HEK293 (cell line): ENCODE data around the gene AGAP1.

ENCODE experiments used
- CTCF ChIA-PET: fragments of 350-600 bp; formaldehyde crosslinking; extraction: SDS; loops from one replicate; lab custom pipeline; 2021; ENCODE audit warnings: antibody characterized with exemption; lab: Yijun Ruan, JAX
- POLR2A ChIA-PET: fragments of 300-600 bp; formaldehyde crosslinking; extraction: SDS; loops from one replicate; lab custom pipeline; 2020; ENCODE audit warnings: antibody characterized with exemption, inconsistent platforms; lab: Yijun Ruan, JAX
- H3K27ac ChIP-seq: fragments of 200-500 bp; sonication (Bioruptor generic); 2 replicates; pipeline ENCODE4 v1.5.1; 2014; ENCODE audit warnings: low read depth, low read length, control low read depth, inconsistent platforms; ENCODE audit errors: extremely low read depth
- H3K36me3 ChIP-seq, 2 experiments: fragments of 200-500 bp in 1 of 2; sonication (Bioruptor generic) in 1 of 2; 1 replicate in 1 of 2; 2 replicates in 1 of 2; pipeline ENCODE4 v1.5.1; 2014 to 2017; ENCODE audit warnings: inconsistent platforms in 2 of 2, low read length in 2 of 2; ENCODE audit not compliant: control insufficient read depth in 2 of 2, insufficient read depth in 1 of 2
- H3K4me1 ChIP-seq: fragments of 200-500 bp; sonication (Bioruptor generic); 2 replicates; pipeline ENCODE4 v1.5.1; 2014; ENCODE audit warnings: mild to moderate bottlenecking, low read length, inconsistent platforms; ENCODE audit not compliant: control insufficient read depth, insufficient read depth
- H3K4me3 ChIP-seq: 2 replicates; pipeline ENCODE4 v1.5.1; 2011; ENCODE audit warnings: low read depth, mild to moderate bottlenecking, control low read depth, low read length, moderate library complexity
- H3K9me3 ChIP-seq: fragments of 200-500 bp; sonication (Bioruptor generic); 2 replicates; pipeline ENCODE4 v1.5.1; 2014; ENCODE audit warnings: low read depth, low read length, inconsistent platforms; ENCODE audit not compliant: control insufficient read depth, insufficient read depth
- ATF2 ChIP-seq: fragments of 450-650 bp; formaldehyde crosslinking; IDR thresholded peaks from 2 replicates; pipeline ENCODE4 v1.5.1; 2016; ENCODE audit warnings: missing biosample characterization, missing genetic modification characterization, low read depth
- RBAK ChIP-seq: fragments of 450-650 bp; formaldehyde crosslinking; IDR thresholded peaks from 2 replicates; pipeline ENCODE4 v1.5.1; 2016; ENCODE audit warnings: missing biosample characterization, missing genetic modification characterization
- REST ChIP-seq: fragments of 450-650 bp; formaldehyde crosslinking; IDR thresholded peaks from 2 replicates; pipeline ENCODE4 v1.5.1; 2016; ENCODE audit warnings: missing biosample characterization, missing genetic modification characterization
- SCRT2 ChIP-seq: fragments of 450-650 bp; formaldehyde crosslinking; IDR thresholded peaks from 2 replicates; pipeline ENCODE4 v1.5.1; 2016; ENCODE audit warnings: missing biosample characterization, missing genetic modification characterization
- ZBTB48 ChIP-seq: fragments of 450-650 bp; formaldehyde crosslinking; IDR thresholded peaks from 2 replicates; pipeline ENCODE4 v1.5.1; 2016; ENCODE audit warnings: missing biosample characterization, missing genetic modification characterization
- ZBTB8A ChIP-seq: fragments of 450-650 bp; formaldehyde crosslinking; IDR thresholded peaks from 2 replicates; pipeline ENCODE4 v1.5.1; 2016; ENCODE audit warnings: missing biosample characterization, missing genetic modification characterization
- ZFHX2 ChIP-seq: fragments of 450-650 bp; formaldehyde crosslinking; conservative IDR thresholded peaks from 2 replicates; pipeline ENCODE4 v1.5.1; 2016; ENCODE audit warnings: missing biosample characterization, missing genetic modification characterization
- ZIC2 ChIP-seq: fragments of 450-650 bp; formaldehyde crosslinking; IDR thresholded peaks from 2 replicates; pipeline ENCODE4 v1.5.1; 2016; ENCODE audit warnings: missing biosample characterization, missing genetic modification characterization
- ZNF214 ChIP-seq: fragments of 450-650 bp; formaldehyde crosslinking; IDR thresholded peaks from 2 replicates; pipeline ENCODE4 v1.5.1; 2017; ENCODE audit warnings: missing biosample characterization, mild to moderate bottlenecking, missing genetic modification characterization, borderline replicate concordance
- ZNF24 ChIP-seq: fragments of 450-650 bp; formaldehyde crosslinking; IDR thresholded peaks from 2 replicates; pipeline ENCODE4 v1.5.1; 2016; ENCODE audit warnings: missing biosample characterization, missing genetic modification characterization
- ZNF311 ChIP-seq: fragments of 450-650 bp; formaldehyde crosslinking; IDR thresholded peaks from 2 replicates; pipeline ENCODE4 v1.5.1; 2017; ENCODE audit warnings: missing biosample characterization, missing genetic modification characterization, borderline replicate concordance
- ZNF341 ChIP-seq: fragments of 450-650 bp; formaldehyde crosslinking; IDR thresholded peaks from 2 replicates; pipeline ENCODE4; 2016; ENCODE audit warnings: low read depth, missing biosample characterization, missing genetic modification characterization
- ZNF416 ChIP-seq: fragments of 450-650 bp; formaldehyde crosslinking; IDR thresholded peaks from 2 replicates; pipeline ENCODE4 v1.5.1; 2016; ENCODE audit warnings: missing biosample characterization, missing genetic modification characterization
- ZNF561 ChIP-seq: fragments of 450-650 bp; IDR thresholded peaks from 2 replicates; pipeline ENCODE4 v1.5.1; 2018; ENCODE audit warnings: missing biosample characterization, missing genetic modification characterization, borderline replicate concordance
- ZNF585B ChIP-seq: fragments of 450-650 bp; formaldehyde crosslinking; IDR thresholded peaks from 2 replicates; pipeline ENCODE4 v1.5.1; 2016; ENCODE audit warnings: missing biosample characterization, missing genetic modification characterization
- ZNF600 ChIP-seq: fragments of 450-650 bp; formaldehyde crosslinking; IDR thresholded peaks from 2 replicates; pipeline ENCODE4 v1.5.1; 2016; ENCODE audit warnings: missing biosample characterization, missing genetic modification characterization
- ZNF629 ChIP-seq: fragments of 450-650 bp; formaldehyde crosslinking; IDR thresholded peaks from 2 replicates; pipeline ENCODE4 v1.5.1; 2017; ENCODE audit warnings: missing biosample characterization, missing genetic modification characterization
- ZNF768 ChIP-seq: fragments of 450-650 bp; formaldehyde crosslinking; IDR thresholded peaks from 2 replicates; pipeline ENCODE4 v1.5.1; 2018; ENCODE audit warnings: missing biosample characterization, mild to moderate bottlenecking, missing genetic modification characterization
- ZNF791 ChIP-seq: fragments of 450-650 bp; formaldehyde crosslinking; IDR thresholded peaks from 2 replicates; pipeline ENCODE4 v1.5.1; 2016; ENCODE audit warnings: missing biosample characterization, missing genetic modification characterization
- TF ChIP-seq, protein P1 (sequence below): fragments of 450-650 bp; formaldehyde crosslinking; IDR thresholded peaks from 2 replicates; pipeline ENCODE4 v1.5.1; 2017; ENCODE audit warnings: missing biosample characterization, mild to moderate bottlenecking, missing genetic modification characterization, moderate library complexity
- TF ChIP-seq, protein P2 (sequence below): fragments of 450-650 bp; formaldehyde crosslinking; IDR thresholded peaks from 2 replicates; pipeline ENCODE4 v1.5.1; 2016; ENCODE audit warnings: missing biosample characterization, missing genetic modification characterization
- TF ChIP-seq, protein P3 (sequence below): fragments of 450-650 bp; formaldehyde crosslinking; IDR thresholded peaks from 2 replicates; pipeline ENCODE4 v1.5.1; 2017; ENCODE audit warnings: missing biosample characterization, missing genetic modification characterization

Gene AGAP1

DNA sequence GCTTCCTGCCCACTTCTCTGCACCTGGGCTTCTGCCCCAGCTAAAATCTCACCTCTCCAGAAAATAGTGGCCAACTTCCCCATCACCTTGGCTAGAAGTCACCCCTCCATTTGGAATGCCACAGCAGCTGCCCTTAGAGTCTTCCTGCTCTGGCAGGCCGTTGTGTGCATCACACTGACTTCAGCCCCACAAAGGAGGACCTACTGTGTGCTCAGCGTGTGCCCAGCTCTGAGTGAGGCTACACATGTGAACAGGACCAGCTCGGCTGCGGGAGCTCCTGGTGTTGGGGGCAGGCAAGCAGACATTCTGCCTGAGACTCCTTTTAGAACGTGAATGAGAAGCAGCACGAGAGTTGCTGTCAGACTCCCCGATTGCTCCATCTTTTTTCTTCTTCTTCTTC, 78.7 kb downstream of the AGAP1 start:
- CTCF ChIA-PET = interaction anchor here (1.0 kb wide), 1 partner anchor 174 kb away, joined by 6 read pairs; no protein-coding TSS in a partner anchor
- POLR2A ChIA-PET = no interaction called here
- H3K27ac ChIP-seq = no peak overlapping the region
- H3K4me3 ChIP-seq = no peak overlapping the region
- peaks cover 0 to 6% of the 10 kb centered on the region in 2 experiments; a peak in 1 of 3 replicates for H3K36me3 ChIP-seq
- no peak for TF ChIP-seq ZNF341 (tag by site-specific recombination)
- TF ChIP-seq ZNF416 (tag by site-specific recombination) = no peak
- no peak for TF ChIP-seq ZNF214 (tag by site-specific recombination)
- TF ChIP-seq ZNF768 (tag by site-specific recombination) = no peak
- TF ChIP-seq, protein P1, sequence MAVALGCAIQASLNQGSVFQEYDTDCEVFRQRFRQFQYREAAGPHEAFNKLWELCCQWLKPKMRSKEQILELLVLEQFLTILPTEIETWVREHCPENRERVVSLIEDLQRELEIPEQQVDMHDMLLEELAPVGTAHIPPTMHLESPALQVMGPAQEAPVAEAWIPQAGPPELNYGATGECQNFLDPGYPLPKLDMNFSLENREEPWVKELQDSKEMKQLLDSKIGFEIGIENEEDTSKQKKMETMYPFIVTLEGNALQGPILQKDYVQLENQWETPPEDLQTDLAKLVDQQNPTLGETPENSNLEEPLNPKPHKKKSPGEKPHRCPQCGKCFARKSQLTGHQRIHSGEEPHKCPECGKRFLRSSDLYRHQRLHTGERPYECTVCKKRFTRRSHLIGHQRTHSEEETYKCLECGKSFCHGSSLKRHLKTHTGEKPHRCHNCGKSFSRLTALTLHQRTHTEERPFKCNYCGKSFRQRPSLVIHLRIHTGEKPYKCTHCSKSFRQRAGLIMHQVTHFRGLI (tag by site-specific recombination) = no peak
- no peak for TF ChIP-seq SCRT2
- no peak for TF ChIP-seq ZNF561 (tag by site-specific recombination)
- TF ChIP-seq RBAK (tag by site-specific recombination) = no peak
- no peak for TF ChIP-seq ZNF629
- no peak for TF ChIP-seq ZBTB48 (tag by site-specific recombination)
- TF ChIP-seq ZNF24 (tag by site-specific recombination) = no peak
- no peak for TF ChIP-seq ZNF311
- TF ChIP-seq ZNF791 = no peak
- no peaks in the 10 kb centered on the region for H3K9me3 ChIP-seq
- H3K4me1 ChIP-seq = peaks cover 3% of the 10 kb centered on the region

- POLR2A ChIA-PET = no interaction called here
- H3K27ac ChIP-seq = no peak overlapping the region
- H3K4me3 ChIP-seq = no peak overlapping the region
- peaks cover 0 to 2% of the 10 kb centered on the region in 2 experiments; a peak in 1 of 3 replicates for H3K36me3 ChIP-seq
- peaks cover 3% of the 10 kb centered on the region for H3K4me1 ChIP-seq
- no peaks in the 10 kb centered on the region for H3K9me3 ChIP-seq
- TF ChIP-seq ZBTB8A (tag by site-specific recombination) = no peak
- 0 out of 2 replicates have a peak, but pooled peaks have one; percentile 16 for TF ChIP-seq ZBTB48 (tag by site-specific recombination)
- TF ChIP-seq ZIC2 = peak; percentile 93
- TF ChIP-seq ZFHX2 = no peak
- peak; percentile 83 for TF ChIP-seq ZNF585B (tag by site-specific recombination)
- 0 out of 2 replicates have a peak, but pooled peaks have one; percentile 19 for TF ChIP-seq ZNF600
- peak; percentile 54 for TF ChIP-seq ATF2 (tag by site-specific recombination)
- TF ChIP-seq REST (tag by site-specific recombination) = no peak
- TF ChIP-seq, protein P2, sequence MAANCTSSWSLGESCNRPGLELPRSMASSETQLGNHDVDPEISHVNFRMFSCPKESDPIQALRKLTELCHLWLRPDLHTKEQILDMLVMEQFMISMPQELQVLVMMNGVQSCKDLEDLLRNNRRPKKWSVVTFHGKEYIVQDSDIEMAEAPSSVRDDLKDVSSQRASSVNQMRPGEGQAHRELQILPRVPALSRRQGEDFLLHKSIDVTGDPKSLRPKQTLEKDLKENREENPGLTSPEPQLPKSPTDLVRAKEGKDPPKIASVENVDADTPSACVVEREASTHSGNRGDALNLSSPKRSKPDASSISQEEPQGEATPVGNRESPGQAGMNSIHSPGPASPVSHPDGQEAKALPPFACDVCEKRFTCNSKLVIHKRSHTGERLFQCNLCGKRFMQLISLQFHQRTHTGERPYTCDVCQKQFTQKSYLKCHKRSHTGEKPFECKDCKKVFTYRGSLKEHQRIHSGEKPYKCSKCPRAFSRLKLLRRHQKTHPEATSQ (tag by site-specific recombination) = no peak
- TF ChIP-seq, protein P3, sequence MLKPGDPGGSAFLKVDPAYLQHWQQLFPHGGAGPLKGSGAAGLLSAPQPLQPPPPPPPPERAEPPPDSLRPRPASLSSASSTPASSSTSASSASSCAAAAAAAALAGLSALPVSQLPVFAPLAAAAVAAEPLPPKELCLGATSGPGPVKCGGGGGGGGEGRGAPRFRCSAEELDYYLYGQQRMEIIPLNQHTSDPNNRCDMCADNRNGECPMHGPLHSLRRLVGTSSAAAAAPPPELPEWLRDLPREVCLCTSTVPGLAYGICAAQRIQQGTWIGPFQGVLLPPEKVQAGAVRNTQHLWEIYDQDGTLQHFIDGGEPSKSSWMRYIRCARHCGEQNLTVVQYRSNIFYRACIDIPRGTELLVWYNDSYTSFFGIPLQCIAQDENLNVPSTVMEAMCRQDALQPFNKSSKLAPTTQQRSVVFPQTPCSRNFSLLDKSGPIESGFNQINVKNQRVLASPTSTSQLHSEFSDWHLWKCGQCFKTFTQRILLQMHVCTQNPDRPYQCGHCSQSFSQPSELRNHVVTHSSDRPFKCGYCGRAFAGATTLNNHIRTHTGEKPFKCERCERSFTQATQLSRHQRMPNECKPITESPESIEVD = no peak
- TF ChIP-seq, all 188 proteins: peak for 5
- CTCF ChIA-PET = interaction anchor here (0.6 kb wide), 1 partner anchor 1119 kb away, joined by 3 read pairs; no protein-coding TSS in a partner anchor
Measured at GRCh38 chr2:235573331-235574221, 79.7 kb downstream of the AGAP1 start.
